Gastroesophageal sphincter (tissue), 3 donors: Measurements from ENCODE around the gene SFT2D2.
"Not testable (repeated sequence)": the region's sequence is repeated elsewhere in the genome, so short reads cannot be mapped to it uniquely, and the experiment has no call there.

Experiments
- CTCF ChIP-seq, 4 experiments: fragments of 200-600 bp in 2 of 4; fragments of 450-650 bp in 2 of 4; sonication (generic) in 1 of 4; IDR thresholded peaks; one replicate each; pipeline ENCODE4 v1.5.1; 2017 to 2019; ENCODE audit warnings: antibody characterized with exemption in 4 of 4, mild to moderate bottlenecking in 2 of 4, moderate library complexity in 2 of 4
- EP300 ChIP-seq: sonication (generic); formaldehyde crosslinking; IDR thresholded peaks from one replicate; pipeline ENCODE4 v1.6.1; 2017; ENCODE audit warnings: antibody characterized with exemption, mild to moderate bottlenecking
- POLR2A ChIP-seq, 2 donors: fragments of 450-650 bp; IDR thresholded peaks; one replicate each; pipeline ENCODE4 v1.6.1; 2017; ENCODE audit warnings: antibody characterized with exemption in 2 of 2, mild to moderate bottlenecking in 2 of 2, moderate library complexity in 1 of 2
- POLR2AphosphoS5 ChIP-seq: sonication (generic); formaldehyde crosslinking; IDR thresholded peaks from one replicate; pipeline ENCODE4 v1.6.1; 2017; ENCODE audit warnings: antibody characterized with exemption

- not testable (repeated sequence) for TF ChIP-seq CTCF (IDR thresholded peaks at IDR 0.05); POLR2AphosphoS5; POLR2A (IDR thresholded peaks at IDR 0.05); EP300
These were observed 44.6 kb upstream of the SFT2D2 start for GRCh38 chr1:168181063-168181720.
